NOMO-1 (cell line): ENCODE measurements around the gene OARD1.
A peak's percentile ranks its signal among the peaks of the same experiment; 100 is the strongest.
"Not testable (repeated sequence)": the region's sequence is repeated elsewhere in the genome, so short reads cannot be mapped to it uniquely, and the experiment has no call there.

Source experiments
- DNase-seq, 2 experiments: peaks; one replicate each; lab custom pipeline; 2025; ENCODE audit not compliant: unreplicated experiment in 2 of 2; lab: John Stamatoyannopoulos, UW

Gene OARD1, protein sequence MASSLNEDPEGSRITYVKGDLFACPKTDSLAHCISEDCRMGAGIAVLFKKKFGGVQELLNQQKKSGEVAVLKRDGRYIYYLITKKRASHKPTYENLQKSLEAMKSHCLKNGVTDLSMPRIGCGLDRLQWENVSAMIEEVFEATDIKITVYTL

DNA sequence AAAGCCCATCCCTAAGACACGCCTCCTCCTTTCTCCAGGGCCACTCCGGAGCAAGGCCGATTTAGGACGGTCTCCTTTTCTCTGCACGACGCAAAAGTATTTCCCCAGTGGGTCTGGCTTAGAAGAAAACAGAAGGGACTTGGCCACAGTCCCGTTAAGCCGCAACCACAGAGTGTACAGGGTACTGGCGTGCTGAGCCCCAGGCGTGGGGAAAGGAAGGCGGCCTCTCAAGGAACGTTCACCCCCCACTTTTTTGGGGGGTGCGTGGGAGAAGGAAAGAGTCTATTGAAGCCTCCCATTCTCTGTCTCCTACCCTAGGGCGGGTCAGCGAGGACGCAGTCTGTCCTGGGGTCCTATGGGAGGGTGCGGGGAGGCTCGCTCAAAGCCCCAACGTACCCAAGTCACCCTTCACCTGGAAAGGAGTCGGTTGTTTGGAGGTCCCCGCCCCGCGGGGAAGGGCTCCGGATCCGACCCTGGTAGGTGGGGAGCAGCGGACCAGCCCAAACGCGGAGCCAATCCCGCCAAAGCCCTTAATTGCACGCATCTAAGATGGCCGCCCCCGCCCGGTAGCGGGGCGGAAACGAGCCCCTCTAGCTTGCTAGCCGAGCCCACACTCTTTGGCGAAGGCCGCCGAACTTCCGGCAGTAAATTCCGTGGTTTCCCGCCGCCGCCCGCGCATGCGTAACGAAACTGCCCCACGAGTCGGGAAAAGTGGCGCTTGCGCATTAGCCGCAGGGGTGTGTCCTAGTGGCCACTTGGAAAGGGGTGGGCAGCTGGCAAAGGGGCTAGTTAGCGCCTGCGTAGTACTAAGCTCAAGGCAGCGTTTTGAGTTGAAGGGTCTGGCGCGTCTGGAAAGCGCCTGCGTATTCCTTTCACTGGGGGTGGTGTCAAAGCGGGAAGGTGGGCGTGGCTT, at the start of gene OARD1:
OARD1 (minus strand) TSS at position 434 of the 913 bp plus-strand sequence. CDS start 722 bp downstream, outside the sequence.
- DNase-seq, result peak; percentile 100

DNA sequence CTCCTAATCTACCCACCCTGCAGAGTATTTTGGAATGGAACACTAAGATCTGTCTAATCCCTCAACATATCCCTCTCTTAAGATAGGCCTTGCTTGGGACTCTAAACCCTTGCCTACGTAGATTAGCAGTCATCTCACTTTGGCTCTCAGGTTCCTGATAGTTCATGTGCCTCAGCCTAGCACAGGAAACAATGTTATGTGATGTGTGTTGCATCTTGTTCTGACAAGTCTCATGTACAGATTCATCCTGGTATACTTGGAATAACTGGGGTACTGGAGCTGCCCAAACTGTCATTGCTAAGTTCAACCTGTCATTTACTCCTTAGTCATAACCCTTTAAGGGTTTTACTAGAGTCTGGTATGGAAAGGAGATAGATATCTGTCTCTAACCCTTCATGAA, 47.9 kb upstream of the OARD1 start:
- DNase-seq, result no peak

GRCh38 chr6:41119508-41119907, 47.4 kb upstream of the OARD1 start:
- no peak for DNase-seq

DNA sequence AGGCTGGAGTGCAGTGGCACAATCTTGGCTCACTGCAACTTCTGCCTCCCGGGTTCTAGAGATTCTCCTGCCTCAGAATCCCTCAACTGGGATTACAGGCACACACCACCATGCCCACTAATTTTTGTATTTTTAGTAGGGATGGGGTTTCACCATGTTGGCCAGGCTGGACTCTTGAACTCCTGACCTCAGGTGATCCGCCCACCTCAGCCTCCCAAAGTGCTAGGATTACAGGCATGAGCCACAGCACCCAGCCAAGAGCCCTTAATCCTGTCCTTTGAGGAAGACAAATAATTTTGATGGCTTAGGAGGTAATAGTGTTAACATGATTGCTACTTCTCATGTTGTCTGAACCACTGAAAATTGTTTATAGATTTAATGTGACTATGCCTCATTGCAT, 42.9 kb upstream of the OARD1 start:
- not testable (repeated sequence) for DNase-seq

- DNase-seq, result no peak
Measured at GRCh38 chr6:41111017-41111416, 38.9 kb upstream of the OARD1 start.

GRCh38 chr6:41103847-41104246, 31.7 kb upstream of the OARD1 start:
- DNase-seq, result no peak

DNA sequence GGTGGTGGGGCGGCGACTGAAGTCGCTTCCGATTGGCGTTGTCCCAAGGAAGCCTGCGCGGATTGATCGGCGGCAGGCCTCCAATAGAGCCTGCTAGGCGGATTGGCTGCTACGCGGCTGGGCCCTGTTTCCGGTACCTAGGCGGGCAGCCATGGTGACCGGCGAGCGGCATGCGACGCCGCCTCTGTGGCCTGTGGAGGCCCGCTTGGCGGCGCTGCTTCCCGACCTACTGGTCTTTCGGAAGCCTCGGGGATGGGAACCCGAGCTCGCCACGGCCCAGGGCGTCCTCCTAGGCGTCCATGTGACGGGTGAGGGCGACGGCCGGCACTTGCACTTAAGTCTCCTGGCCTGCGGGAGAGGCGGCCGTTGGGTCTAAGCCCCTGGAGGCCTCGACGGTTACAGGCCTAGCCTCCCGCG, 28.7 kb upstream of the OARD1 start:
- DNase-seq, result no peak

DNA sequence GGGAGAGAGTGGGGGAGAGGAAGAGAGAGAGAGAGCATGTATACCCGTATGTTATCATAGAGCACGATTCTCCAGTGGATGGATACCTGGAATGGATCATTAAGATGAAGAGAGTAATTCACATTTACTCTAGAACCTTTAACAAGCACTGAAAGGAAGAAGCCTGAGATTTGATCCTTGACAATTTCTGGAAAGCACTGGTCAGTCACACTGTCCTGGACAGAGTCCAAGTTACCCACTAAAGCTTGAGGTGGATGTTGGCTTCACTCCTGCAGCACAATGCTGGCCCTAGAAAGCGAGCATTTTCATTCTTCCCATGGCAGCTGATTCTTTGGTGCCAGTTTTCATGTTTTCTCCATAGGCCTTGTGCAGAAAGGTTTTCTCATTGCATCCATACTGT, 26.2 kb upstream of the OARD1 start:
- no peak for DNase-seq

DNA sequence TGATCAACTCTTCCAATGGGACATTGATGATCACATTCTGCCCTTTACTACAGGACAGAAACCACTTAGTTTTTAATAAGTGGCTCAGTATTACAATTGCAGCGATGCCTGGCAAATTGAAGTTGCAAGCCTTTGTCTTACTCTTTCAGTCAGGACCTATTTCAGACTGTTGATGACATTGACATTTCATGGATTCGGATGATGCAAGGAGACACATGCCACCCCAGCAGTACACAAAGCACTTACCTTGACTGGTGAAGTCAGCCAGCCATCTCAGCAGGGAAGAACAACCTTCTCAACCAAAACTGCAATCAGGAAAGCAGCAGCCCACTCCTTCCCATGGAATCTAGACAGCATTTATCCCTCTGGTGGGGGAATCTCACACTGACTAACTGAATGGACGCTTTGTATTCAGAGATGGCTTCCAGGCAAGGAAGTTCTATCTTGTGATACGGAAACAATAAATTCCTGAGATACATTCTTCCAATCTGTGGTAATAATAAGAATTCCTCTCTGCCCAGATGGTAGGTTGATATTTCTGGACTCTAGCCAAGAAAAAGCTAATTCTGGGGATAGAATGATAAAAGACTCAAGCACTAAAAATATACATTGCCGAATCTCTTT, 25.4 kb upstream of the OARD1 start:
- DNase-seq, result no peak

DNA sequence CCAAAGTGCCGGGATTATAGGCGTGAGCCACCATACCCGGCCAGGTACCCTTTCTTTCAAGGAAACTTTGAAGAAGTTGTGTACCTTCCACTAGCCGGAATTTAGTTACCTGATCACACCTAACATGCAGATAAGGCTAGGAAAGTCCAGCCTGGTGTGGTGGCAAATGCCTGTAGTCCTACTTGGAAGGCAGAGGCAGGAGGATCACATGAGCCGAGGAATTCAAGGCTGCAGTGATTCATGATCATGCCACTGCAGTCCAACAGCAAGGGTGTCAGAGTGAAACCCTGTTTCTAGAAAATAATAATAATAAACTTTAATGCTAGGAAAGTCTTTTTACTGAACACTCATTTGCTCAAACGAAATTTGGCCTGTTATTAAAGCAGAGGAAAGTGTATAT, 21.6 kb upstream of the OARD1 start:
- DNase-seq, result no peak

- peak in 1 of 2 experiments; percentile 19 for DNase-seq
Measured at GRCh38 chr6:41092421-41093140, 20.4 kb upstream of the OARD1 start.

GRCh38 chr6:41090841-41091761, 18.9 kb upstream of the OARD1 start:
- DNase-seq, result no peak

DNA sequence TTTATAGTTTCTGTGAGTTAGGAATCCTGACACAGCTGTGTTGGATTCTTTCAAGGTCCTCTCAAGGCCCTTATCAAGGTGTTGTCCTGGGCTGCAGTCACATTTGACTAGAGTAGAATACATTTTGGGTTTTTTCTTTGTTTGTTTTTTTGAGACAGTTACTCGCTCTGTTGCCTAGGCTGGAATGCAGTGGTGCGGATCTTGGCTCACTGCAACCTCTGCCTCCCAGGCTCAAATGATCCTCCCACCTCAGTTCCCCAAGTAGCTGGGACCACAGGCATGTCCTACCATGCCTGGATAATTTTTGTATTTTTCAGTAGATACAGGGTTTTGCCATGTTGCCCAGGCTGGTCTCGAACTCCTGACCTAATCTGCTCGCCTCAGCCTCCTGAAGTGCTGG, 16.3 kb upstream of the OARD1 start:
- DNase-seq, result no peak

DNA sequence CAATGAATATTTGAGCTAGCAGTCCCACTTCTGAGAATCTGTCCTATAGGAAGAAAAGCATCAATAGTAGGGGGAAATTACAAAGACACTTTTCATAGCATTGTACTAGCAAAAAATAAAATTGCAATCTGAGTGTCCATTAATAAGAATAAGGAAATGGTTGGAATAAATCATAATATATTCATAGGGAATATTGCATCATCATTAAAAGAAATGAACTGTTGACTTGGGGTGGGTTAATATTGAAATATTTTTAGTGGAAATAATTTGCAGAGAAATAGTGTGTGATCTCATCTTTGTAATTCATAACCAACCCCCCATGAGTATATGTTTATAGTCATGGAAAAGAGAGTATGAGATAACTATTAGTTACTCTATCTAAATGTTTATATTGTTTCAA, 13.0 kb upstream of the OARD1 start:
- no peak for DNase-seq

DNA sequence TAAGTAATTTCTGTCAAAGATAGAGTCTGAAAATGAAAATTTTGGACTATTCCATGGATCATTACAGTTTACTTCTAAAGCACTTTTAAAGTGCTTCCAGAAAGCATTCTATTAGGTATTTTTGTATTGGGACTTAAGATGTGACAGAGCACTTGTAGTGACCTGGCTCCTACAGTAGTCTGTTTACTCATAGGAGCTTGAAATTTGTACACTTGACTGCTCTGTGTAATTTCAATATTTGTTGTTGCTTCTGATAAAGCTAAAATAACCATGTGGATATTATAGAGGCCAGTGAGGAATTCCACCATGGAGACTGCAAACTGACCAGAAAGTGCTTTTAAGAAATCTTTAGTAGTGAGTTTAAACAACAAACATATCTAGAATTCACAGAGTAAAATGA, 10.9 kb upstream of the OARD1 start:
- no peak for DNase-seq

DNA sequence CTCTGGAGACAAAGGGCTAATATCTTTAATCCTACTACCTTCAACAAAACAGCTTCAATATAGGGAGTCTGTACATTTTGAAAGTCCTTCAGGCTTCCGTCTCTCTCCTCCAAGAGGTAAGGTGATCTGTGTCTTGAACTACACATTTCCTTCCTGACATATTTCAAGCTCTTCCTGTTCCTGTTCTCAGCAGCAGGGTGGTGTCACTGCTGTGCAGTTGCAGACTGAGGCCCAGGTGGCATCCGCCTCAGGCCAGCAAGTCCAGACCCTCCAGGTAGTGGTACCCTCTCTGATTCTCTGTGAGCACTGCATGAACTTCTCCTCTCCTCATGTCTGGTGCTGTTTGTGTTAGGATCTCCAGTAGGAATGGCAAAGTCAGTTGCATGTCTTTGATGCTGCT, 8.5 kb upstream of the OARD1 start:
- DNase-seq, result no peak

DNA sequence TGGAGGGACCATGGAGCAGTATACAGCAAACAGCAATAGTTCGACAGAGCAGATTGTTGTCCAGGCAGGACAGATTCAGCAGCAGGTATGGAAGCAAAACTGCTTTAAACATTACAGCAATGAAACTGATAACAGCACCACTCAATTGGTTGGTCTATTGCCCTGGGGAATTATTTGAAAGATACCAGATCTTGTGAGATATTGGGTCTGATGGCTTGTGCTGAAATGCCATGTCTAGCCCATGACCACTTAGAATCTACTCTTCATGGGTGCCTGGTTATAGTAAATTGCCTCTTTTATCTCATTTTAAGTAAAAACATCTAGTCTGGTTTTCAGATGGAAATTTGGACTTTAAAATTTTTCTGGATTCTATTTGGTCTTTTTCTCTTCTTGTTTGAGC, 6.9 kb upstream of the OARD1 start:
- DNase-seq, result no peak

DNA sequence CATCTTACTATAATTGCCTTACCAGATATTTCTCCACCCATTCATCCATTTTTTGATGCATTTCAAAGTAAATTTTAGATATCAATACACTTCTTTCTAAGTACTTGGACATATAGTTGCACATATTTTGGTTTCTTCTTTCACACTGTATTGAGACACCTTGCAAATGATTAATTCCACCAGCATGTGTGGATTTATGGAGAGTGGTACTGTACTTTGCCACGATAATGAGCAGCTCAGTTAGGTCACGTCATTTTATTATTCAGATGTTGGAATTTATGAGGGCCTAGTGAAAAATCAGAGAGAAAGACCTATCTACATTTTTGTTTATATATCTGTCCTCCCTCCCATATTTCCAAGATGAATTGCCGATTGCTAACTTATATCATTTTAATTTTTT, 5.9 kb upstream of the OARD1 start:
- DNase-seq, result no peak

DNA sequence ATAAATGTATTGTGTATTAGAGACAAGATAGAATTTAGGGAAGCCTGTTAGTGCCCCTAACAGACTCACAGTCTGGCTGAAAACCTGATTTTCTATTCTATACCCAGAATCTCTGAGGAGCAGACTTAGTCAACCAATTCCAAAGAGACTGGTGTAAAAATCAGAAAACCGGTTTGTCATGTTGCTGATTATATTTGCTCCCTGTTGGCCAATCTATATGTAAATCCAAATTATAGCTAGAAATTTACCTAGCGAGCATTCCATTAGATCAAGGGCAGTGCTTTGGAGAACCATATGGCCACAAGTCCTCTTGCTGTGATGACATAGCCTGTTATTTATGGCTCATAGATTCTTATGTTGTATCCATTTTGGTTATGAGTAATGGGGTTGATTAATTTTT, 5.4 kb upstream of the OARD1 start:
- DNase-seq, result no peak
